SU-DHL-6 (cell line): ENCODE measurements around the gene YY1.
A peak's percentile ranks its signal among the peaks of the same experiment; 100 is the strongest.
"Not testable (repeated sequence)": the region's sequence is repeated elsewhere in the genome, so short reads cannot be mapped to it uniquely, and the experiment has no call there.

Experiments
- H2AFZ ChIP-seq: fragments of 200-600 bp; sonication (generic); 2 replicates; pipeline ENCODE4 v1.6.1; 2014; ENCODE audit warnings: low read depth, mild to moderate bottlenecking, moderate library complexity, mixed read lengths, antibody characterized with exemption, low read length; ENCODE audit not compliant: severe bottlenecking
- H3F3A ChIP-seq: fragments of 200-600 bp; shearing (Covaris generic); 2 replicates; pipeline ENCODE4 v1.6.0; 2016; ENCODE audit warnings: antibody characterized with exemption, mild to moderate bottlenecking; ENCODE audit not compliant: insufficient read depth
- H3K27ac ChIP-seq: fragments of 200-600 bp; sonication (generic); 2 replicates; pipeline ENCODE4 v1.5.1; 2016; ENCODE audit warnings: low read depth, mild to moderate bottlenecking, low read length, moderate library complexity, mixed read lengths
- H3K27me3 ChIP-seq: fragments of 200-600 bp; sonication (generic), shearing (Covaris generic); 2 replicates; pipeline ENCODE4 v1.6.0; 2014; ENCODE audit warnings: mild to moderate bottlenecking, low read length
- H3K36me3 ChIP-seq: fragments of 200-600 bp; sonication (generic); 2 replicates; pipeline ENCODE4 v1.6.1; 2014; ENCODE audit warnings: mild to moderate bottlenecking, low read length, mixed read lengths
- H3K4me2 ChIP-seq: fragments of 300-600, 200-600 bp; shearing (Covaris generic), sonication (generic); 2 replicates; pipeline ENCODE4 v1.6.0; 2014; ENCODE audit warnings: low read length, low read depth, mild to moderate bottlenecking; ENCODE audit not compliant: poor library complexity, severe bottlenecking
- H3K4me3 ChIP-seq: fragments of 200-600 bp; sonication (generic); 2 replicates; pipeline ENCODE4 v1.5.1; 2014; ENCODE audit warnings: antibody characterized with exemption, low read length, mild to moderate bottlenecking, mixed read lengths; ENCODE audit not compliant: insufficient read depth, poor library complexity, severe bottlenecking
- H3K79me2 ChIP-seq: fragments of 200-600 bp; sonication (generic); 2 replicates; pipeline ENCODE4 v1.6.1; 2014; ENCODE audit warnings: mild to moderate bottlenecking, low read length, moderate library complexity; ENCODE audit not compliant: insufficient read depth
- H3K9ac ChIP-seq: fragments of 200-600 bp; sonication (generic); 2 replicates; pipeline ENCODE4 v1.7.0; 2014; ENCODE audit warnings: mild to moderate bottlenecking, low read length
- H3K9me2 ChIP-seq: fragments of 200-600 bp; sonication (generic); replicated peaks from 2 replicates; pipeline ENCODE4 v1.6.1; 2014; ENCODE audit warnings: low read length; ENCODE audit not compliant: insufficient read depth
- H3K9me3 ChIP-seq: fragments of 200-600 bp; sonication (generic); 2 replicates; pipeline ENCODE4 v1.6.1; 2014; ENCODE audit warnings: low read length, mixed read lengths; ENCODE audit not compliant: insufficient read depth
- H4K20me1 ChIP-seq: fragments of 200-600 bp; sonication (generic); 2 replicates; pipeline ENCODE4 v1.6.1; 2014; ENCODE audit warnings: low read depth, mild to moderate bottlenecking, antibody characterized with exemption, low read length, moderate library complexity, mixed read lengths
- CTCF ChIP-seq: fragments of 200-600 bp; sonication (generic); IDR thresholded peaks from one replicate; pipeline ENCODE4 v1.5.1; 2017; ENCODE audit warnings: antibody characterized with exemption, mild to moderate bottlenecking, low read length, moderate library complexity; ENCODE audit not compliant: insufficient read depth, poor library complexity, severe bottlenecking
- EZH2phosphoT487 ChIP-seq: fragments of 200-600 bp; sonication (generic), shearing (Covaris generic); conservative IDR thresholded peaks from 2 replicates; pipeline ENCODE4 v1.6.1; 2018; ENCODE audit warnings: mild to moderate bottlenecking, antibody characterized with exemption, low read length, moderate library complexity, mixed read lengths

YY1 gene

GRCh38 chr14:100296106-100296651, 57.2 kb downstream of the YY1 start:
- no peaks in the 10 kb centered on the region for H3K27me3 ChIP-seq
- no peak overlapping the region for H2AFZ ChIP-seq
- no peaks in the 10 kb centered on the region for H3K79me2 ChIP-seq
- H3K9me3 ChIP-seq = no peaks in the 10 kb centered on the region
- no peaks in the 10 kb centered on the region; the same call in 1 of the 2 replicates for H4K20me1 ChIP-seq
- no peak for TF ChIP-seq CTCF
- TF ChIP-seq EZH2phosphoT487 = no peak
- H3K4me3 ChIP-seq = no peak overlapping the region
- H3F3A ChIP-seq = no peaks in the 10 kb centered on the region
- no peak overlapping the region for H3K9ac ChIP-seq
- H3K36me3 ChIP-seq = no peaks in the 10 kb centered on the region
- H3K4me2 ChIP-seq = no peak overlapping the region
- no peaks in the 10 kb centered on the region for H3K9me2 ChIP-seq
- no peak overlapping the region for H3K27ac ChIP-seq

GRCh38 chr14:100296729-100297128, 57.8 kb downstream of the YY1 start:
- H3K9me3 ChIP-seq, H3K36me3 ChIP-seq, H3K4me2 ChIP-seq, H2AFZ ChIP-seq, H3K9me2 ChIP-seq, H3K27me3 ChIP-seq, H4K20me1 ChIP-seq, H3F3A ChIP-seq, H3K27ac ChIP-seq, H3K79me2 ChIP-seq, H3K4me3 ChIP-seq, H3K9ac ChIP-seq: not testable (repeated sequence)

DNA sequence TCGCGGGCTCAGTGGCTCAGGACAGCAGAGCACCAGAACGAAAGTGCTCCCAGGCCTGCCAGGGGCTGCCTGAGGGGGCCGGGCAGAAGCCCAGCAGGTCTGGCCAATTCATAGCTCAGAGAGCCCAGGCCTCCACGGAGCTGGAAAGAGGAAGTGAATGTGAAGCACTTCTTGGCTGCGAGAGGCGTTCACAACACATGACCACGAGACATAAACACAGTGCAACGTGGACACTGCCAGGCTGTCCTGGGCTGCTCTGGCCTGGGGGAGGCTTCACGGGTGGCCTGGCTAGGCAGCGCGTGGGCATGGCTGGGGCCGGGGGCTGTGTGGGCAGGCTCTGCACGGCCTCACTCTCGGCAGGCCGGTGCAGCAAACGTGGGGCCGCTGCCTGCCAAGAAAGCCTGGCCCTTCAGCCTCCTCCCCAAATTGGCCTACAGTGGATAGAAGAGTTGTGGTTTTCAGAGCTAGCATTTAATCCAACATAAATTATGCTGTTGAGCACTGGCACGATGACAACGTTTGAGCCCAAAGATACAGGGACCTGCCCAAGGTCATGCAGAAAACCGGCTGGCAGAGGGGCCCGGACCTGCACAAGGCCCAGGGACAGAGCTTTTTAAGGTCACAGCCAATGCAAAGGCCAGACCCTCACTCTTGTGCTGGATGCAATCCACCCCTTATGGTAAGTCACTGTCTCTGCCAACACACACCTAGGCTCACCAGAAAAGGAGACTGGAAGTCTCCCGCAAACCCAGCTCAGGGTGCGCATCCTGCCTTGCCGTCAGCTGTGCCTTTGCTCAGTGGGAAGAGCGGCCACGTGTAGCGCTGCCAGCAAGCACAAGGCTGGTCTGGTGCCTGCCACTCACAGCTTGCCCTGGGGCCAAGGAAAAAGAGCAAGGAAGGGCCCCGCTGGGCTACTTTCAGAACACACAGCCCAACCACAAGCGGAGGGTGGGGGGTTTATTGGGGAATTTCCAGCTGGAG, 58.7 kb downstream of the YY1 start:
- Histone ChIP-seq H3K36me3 (no peaks in the 10 kb centered on the region), H3K79me2 (no peaks in the 10 kb centered on the region), H3K9me2 (no peaks in the 10 kb centered on the region), H4K20me1 (no peaks in the 10 kb centered on the region; the same call in 1 of the 2 replicates), H3K4me3 (no peak overlapping the region), H3F3A (no peaks in the 10 kb centered on the region), H2AFZ (no peak overlapping the region), H3K9me3 (no peaks in the 10 kb centered on the region), H3K27me3 (no peaks in the 10 kb centered on the region), H3K9ac (no peak overlapping the region), H3K4me2 (peak overlapping the region; percentile 11), H3K27ac (no peak overlapping the region)
- no peak for TF ChIP-seq CTCF
- no peak for TF ChIP-seq EZH2phosphoT487
